ENCODE results near the gene CTNNBL1.

The CTNNBL1 gene

DNA sequence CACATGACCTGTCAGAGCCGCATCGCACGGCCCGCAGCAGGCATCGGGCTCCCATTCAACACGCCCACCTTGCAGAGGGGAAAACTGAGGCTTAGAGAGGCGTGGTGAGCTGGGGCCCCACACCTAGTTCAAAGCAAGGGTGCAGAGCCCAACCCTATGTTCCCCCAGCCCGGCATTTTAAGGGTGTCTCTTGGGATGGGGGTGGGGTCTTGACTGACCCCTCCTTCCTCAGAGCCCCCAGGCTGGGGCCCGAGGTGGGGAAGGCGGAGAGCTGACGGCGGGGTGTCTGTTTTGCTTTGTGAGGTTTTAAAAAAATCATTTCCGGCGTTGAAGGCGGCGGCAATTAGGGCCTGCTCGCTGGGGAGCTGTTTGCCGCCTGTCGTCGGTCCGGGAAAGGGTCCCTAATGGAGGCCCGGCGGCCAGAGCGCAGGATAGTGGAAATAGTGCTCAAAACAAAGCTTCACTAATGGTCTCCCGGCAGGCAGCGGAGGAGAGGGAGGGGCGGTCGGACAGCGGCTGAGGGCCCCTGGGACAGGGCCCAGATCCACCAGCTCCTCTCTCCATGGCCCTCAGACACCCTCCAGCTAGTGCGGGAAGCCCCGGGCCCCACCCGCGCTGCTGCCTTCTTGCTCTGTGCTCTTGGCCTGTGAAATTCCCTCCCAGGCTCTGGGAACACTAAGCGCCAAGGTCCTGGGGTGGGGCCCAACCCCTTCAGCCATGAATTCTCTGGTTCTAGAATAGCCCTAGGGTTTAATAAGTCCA is 221.0 kb downstream of the CTNNBL1 start:
- Mint-ChIP-seq H3K27ac (peak overlapping the region; percentile 94 to 95), H3K9me3 (no peaks in the 10 kb centered on the region), H3K27me3 (peaks cover 89% of the 10 kb centered on the region), H3K4me3 (peak overlapping the region; percentile 9 to 46), H3K4me1 (peaks cover 48% of the 10 kb centered on the region)
- ATAC-seq: peak; percentile 51
- DNase-seq: peak in 1 of 2 donors; percentile 31

- ATAC-seq: peak; percentile 7
- Mint-ChIP-seq H3K4me3 (no peak overlapping the region), H3K27me3 (peaks cover 87% of the 10 kb centered on the region), H3K9me3 (no peaks in the 10 kb centered on the region), H3K27ac (no peak overlapping the region), H3K4me1 (peaks cover 48% of the 10 kb centered on the region)
- no peak for DNase-seq
Measured at GRCh38 chr20:37915434-37915787, 221.6 kb downstream of the CTNNBL1 start.

DNA sequence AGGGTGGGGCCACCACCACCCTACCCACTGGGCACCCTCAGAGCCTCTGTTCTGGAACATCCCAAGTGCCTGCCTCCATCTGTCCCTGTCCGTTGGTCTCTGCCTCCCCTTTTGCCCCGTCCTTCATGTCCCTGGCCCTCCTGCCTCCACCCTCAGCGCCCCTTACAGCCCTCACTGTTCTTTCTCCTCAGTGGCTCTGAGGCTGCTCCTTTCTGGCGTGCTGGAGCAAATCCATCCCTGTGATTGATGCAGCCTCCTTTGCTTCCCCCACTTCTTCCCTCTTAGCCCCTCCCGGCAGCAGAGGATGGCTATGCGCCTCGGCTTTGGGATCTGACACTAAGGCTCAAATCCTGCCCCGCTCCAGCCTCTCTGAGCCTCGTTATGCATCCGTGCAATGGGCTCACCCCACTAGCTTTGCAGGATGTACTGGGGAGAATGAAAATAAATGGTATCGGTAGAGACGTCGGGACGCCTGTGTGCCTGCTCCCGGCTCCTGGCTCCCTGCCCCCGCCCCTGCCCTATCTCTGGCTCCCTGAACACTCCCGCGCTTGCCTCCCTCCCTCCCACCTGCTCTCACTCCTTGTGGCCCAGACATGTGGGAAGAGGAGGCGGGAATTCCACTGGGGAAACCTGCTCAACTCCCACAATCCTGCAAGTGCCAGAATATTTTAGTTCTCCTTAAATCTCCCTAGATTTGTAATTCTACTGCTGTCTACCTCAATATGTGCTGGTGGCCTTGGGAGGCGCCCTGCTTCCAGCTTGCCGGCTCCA is 222.2 kb downstream of the CTNNBL1 start:
- H3K4me1 Mint-ChIP-seq: peaks cover 48% of the 10 kb centered on the region
- H3K4me3 Mint-ChIP-seq: peak overlapping the region in 1 of 2 donors; percentile 18
- ATAC-seq (no peak), DNase-seq (no peak)
- peaks cover 82% of the 10 kb centered on the region for H3K27me3 Mint-ChIP-seq
- no peaks in the 10 kb centered on the region for H3K9me3 Mint-ChIP-seq
- peak overlapping the region in 1 of 2 donors; percentile 75 for H3K27ac Mint-ChIP-seq

DNA sequence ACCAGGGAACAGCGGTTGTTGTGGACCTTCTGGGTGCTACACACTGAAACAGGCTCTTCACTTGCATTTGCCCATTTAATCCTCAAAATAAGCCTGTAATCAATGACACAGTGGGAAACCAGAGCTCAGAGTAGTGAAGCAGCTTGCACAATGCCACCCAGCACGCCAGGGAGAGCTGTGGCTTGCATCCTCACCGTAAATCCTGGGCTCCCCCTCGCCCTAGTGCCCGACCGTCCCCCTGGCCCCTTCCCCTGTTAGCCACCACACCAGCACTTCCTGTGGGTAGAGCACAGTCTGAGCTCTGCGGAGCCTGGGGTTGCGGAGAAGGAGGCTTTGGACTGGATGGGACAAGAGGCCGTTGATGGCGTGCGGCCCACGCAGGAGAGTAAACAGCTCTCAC is 223.6 kb downstream of the CTNNBL1 start:
- H3K9me3 Mint-ChIP-seq: no peaks in the 10 kb centered on the region
- H3K27ac Mint-ChIP-seq: no peak overlapping the region
- H3K4me1 Mint-ChIP-seq: peaks cover 48% of the 10 kb centered on the region
- peaks cover 70% of the 10 kb centered on the region for H3K27me3 Mint-ChIP-seq
- no peak for DNase-seq
- no peak for ATAC-seq
- no peak overlapping the region for H3K4me3 Mint-ChIP-seq

DNA sequence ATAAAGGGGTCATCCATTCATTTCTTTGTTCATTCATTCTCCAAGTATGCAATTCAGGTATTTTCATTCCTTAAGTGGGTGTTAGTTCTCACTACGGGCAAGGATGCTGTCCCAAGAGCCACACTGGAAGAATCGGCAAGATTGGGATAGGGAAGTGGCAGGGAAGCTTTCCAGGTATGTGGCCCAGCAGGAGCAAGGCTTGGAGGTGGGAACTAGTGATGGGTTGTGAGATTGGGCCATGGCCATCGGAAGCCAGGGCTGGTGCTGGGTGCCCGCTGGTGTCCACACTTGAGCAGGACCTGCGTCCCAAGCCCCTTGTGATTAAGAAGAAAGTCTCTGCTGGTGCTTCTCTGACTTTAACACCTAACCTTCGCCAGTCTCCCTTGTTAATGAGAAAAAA is 224.2 kb downstream of the CTNNBL1 start:
- DNase-seq: no peak
- Mint-ChIP-seq H3K27me3 (peaks cover 70% of the 10 kb centered on the region), H3K9me3 (no peaks in the 10 kb centered on the region), H3K4me1 (peaks cover 45% of the 10 kb centered on the region), H3K27ac (no peak overlapping the region), H3K4me3 (no peak overlapping the region)
- no peak for ATAC-seq

- peaks cover 55% of the 10 kb centered on the region for H3K27me3 Mint-ChIP-seq
- ATAC-seq: no peak
Measured at GRCh38 chr20:37919389-37920040, 225.7 kb downstream of the CTNNBL1 start.

GRCh38 chr20:37920270-37920669 is 226.4 kb downstream of the CTNNBL1 start:
- DNase-seq (peak in 1 of 2 donors; percentile 51), ATAC-seq (peak; percentile 51)
- no peak overlapping the region for H3K27ac Mint-ChIP-seq
- H3K4me1 Mint-ChIP-seq: peaks cover 31% of the 10 kb centered on the region
- peaks cover 51% of the 10 kb centered on the region for H3K27me3 Mint-ChIP-seq
- H3K9me3 Mint-ChIP-seq: no peaks in the 10 kb centered on the region
- no peak overlapping the region for H3K4me3 Mint-ChIP-seq

More at GRCh38 chr20:37919389-37920040, 225.7 kb downstream of the CTNNBL1 start:
- Mint-ChIP-seq H3K9me3 (no peaks in the 10 kb centered on the region), H3K27ac (peak overlapping the region in 1 of 2 donors; percentile 13), H3K4me3 (no peak overlapping the region), H3K4me1 (peaks cover 38% of the 10 kb centered on the region)
- DNase-seq: no peak

- DNase-seq: no peak
- H3K9me3 Mint-ChIP-seq: no peaks in the 10 kb centered on the region
- no peak for ATAC-seq
- H3K4me1 Mint-ChIP-seq: peaks cover 28% of the 10 kb centered on the region
- peaks cover 47% of the 10 kb centered on the region for H3K27me3 Mint-ChIP-seq
- H3K27ac Mint-ChIP-seq: peak overlapping the region in 1 of 2 donors; percentile 5
- no peak overlapping the region for H3K4me3 Mint-ChIP-seq
Measured at GRCh38 chr20:37920679-37921322, 227.0 kb downstream of the CTNNBL1 start.

DNA sequence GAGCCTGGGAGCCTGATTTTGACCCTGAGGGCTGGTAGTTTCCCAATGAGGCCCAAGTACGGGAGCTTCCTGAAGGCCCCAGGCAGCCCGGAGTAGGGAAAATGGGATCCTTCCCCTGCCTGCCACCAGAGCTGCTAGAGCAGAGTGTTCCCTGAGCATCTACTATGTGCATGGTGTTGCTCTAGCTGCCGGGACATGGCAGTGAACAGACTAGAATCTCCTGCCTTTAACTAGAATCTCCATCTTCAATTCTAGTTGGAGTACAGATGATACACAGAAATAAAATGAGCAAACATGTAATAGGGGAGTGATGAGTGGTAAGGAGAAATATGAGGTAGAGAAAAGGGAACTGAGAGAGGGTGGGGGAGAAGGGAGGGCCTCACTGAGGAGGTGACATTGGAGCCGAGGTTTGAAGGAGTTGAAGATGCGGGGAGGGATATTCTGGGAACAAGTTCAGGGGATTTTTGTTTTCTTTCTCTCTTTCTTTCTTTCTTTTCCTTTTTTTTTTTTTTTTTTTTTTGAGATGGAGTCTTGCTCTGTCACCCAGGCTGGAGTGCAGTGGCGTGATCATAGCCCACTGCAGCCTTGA is 227.6 kb downstream of the CTNNBL1 start:
- H3K4me3 Mint-ChIP-seq: peak overlapping the region in 1 of 2 donors; percentile 40
- H3K27me3 Mint-ChIP-seq: peaks cover 41% of the 10 kb centered on the region
- H3K27ac Mint-ChIP-seq: peak overlapping the region in 1 of 2 donors; percentile 72
- H3K9me3 Mint-ChIP-seq: no peaks in the 10 kb centered on the region
- peak; percentile 54 for ATAC-seq
- H3K4me1 Mint-ChIP-seq: peaks cover 22% of the 10 kb centered on the region
- DNase-seq: no peak
